DMS53 (cell line): ENCODE data around the gene SLC4A1.
A peak's percentile ranks its signal among the peaks of the same experiment; 100 is the strongest.

Source experiments
- DNase-seq: peaks from one replicate; lab custom pipeline; 2025; lab: John Stamatoyannopoulos, UW

The SLC4A1 gene

GRCh38 chr17:44267818-44268490, at the start of gene SLC4A1:
Gene SLC4A1, minus strand, starts transcription at chr17:44268135. Its CDS starts 5,269 bp downstream, at chr17:44262866.
- DNase-seq, result no peak

GRCh38 chr17:44317545-44317944, 49.6 kb upstream of the SLC4A1 start:
- DNase-seq, result peak; percentile 42

DNA sequence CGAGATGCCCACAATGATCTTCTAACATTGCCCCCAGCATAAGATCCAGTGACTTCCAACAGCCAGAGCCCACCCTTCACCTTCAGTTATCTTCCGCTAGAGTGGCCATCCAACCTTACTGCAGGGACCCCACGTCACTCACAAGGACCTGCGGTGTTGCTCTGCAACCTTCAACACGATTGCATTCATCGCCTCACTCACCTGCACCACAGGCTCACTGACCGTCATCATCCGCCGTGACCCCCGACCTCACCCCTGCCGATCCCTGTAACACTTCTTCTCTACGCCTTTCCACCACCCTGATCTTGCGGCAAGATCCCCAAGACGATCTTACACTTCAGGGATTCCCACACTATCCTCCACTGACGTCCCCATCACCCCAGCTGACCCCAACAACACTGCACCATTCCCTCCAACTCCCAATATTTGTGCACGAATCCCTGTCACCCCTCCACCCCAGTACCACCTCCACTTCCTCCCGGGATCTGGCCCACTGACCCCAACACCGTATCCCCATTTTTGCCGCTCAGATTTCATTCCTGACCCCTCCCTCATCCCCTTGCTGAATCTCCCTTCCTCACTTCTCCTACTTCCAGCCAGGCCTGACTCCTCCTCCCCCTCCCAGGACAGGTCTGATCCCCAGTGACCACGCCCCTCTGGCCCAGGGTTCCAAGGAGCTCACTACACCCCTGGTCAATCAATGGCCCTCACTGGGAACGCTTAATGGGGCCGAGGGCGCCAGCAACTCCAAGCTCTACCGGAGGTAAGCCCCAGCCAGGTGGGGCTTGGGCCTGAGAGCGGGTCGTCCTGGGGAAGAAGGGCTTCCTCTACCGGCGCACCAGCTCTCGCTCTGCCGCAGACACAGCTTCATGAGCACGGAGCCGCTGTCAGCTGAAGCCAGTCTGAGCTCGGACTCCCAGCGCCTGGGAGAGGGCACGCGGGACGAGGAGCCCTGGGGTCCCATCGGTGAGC, 48.1 kb upstream of the SLC4A1 start:
- DNase-seq, result peak; percentile 72

DNA sequence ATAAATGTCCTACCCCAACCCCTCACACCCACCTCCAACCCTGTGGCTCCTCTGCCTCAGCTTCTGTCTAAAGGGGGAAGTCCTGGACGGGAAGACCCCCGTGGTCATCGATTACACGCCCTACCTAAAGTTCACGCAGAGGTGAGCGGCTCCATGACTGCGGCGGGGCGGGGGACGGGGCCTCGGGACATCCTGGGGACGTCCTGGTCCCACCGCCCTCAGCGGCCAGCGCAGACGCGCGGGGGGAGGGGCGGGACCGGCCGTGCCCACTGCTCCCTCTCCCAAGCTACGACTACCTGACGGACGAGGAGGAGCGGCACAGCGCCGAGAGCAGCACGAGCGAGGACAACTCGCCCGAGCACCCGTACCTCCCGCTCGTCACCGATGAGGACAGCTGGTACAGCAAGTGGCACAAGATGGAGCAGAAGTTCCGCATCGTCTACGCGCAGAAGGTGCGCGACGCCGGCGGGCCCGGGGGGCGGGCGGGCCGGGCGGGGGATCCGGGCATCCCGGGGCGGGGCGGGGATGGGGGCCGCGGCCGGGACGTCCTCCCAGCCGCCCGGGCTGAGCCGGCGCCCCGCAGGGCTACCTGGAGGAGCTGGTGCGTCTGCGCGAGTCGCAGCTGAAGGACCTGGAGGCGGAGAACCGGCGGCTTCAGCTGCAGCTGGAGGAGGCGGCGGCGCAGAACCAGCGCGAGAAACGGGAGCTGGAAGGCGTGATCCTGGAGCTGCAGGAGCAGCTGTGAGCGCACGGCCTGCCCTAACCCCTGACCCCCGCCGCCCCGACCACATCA, 47.1 kb upstream of the SLC4A1 start:
- peak; percentile 96 for DNase-seq

- DNase-seq, result no peak
Observed at GRCh38 chr17:44314524-44314868, 46.6 kb upstream of the SLC4A1 start.

DNA sequence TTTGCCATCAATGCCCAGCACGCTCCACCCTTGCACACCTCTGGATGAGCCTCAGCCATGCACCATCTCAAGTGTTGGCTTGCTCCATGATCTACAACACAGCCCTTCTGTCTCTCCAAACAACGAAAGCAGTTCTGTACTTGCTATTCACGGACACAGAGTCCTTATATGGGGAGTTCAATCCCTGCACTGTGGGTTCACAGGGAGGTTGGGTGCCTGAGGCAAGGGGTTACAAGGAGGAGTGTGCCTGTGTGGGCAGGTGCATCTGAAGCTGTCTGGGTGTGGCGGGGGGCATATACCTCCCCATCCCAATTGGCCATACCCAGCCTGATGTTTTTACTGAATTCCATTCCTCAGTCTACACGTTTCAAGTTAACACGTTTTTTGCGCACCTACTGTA, 46.1 kb upstream of the SLC4A1 start:
- no peak for DNase-seq

DNA sequence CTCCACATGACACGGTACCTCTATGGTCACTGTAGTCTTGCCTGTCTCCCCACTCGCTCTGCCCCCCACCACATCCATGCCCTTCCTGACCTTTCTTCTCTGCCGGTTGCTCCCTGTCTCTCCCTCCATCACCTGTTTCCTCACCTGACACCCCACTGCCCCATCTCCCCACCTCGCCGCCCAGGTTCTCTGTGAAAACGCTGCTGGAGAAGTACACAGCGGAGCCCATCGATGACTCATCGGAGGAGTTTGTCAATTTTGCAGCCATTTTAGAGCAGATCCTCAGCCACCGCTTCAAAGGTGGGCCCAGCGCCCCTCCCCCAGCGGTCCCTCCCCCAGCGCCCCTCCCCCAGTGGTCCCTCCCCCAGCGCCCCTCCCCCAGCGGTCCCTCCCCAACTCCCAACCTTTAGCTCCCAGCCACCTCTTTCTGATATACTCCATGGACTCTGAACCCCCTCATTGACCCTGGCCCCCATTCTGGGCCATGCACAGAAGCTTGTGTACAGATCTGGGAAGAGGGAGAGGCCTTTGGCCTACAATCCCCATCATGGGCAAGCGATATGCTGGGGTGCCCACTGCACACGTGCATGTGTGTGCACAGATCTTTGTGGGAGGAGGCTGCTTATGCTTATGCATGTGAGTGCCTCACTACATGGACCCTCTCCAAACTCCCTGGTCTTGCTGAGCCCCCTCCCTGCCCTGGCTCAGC, 44.6 kb upstream of the SLC4A1 start:
- no peak for DNase-seq

- no peak for DNase-seq
Observed at GRCh38 chr17:44311562-44312181, 43.7 kb upstream of the SLC4A1 start.

- no peak for DNase-seq
Observed at GRCh38 chr17:44310609-44311376, 42.9 kb upstream of the SLC4A1 start.

- DNase-seq, result no peak
Observed at GRCh38 chr17:44310188-44310587, 42.3 kb upstream of the SLC4A1 start.

DNA sequence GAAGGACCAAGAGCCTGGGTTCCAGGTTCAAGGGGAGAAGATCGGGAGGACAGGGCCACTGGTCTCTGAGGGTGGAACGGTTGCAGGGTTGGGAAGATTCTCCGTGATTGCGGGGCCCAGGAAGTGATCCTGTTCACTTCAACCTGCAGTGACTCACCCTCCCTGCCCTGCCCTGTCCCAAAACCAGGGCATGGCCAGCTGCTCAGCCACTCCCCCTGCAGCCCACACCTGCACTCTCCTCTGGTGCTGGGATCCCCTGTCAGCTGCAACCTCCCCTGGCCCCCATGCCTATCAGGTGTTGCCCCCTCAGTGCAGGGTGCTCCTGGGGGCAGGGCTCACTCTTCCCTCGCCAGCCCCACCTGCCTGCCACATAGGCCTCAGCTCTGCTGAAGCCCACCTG, 41.5 kb upstream of the SLC4A1 start:
- DNase-seq, result peak; percentile 79

DNA sequence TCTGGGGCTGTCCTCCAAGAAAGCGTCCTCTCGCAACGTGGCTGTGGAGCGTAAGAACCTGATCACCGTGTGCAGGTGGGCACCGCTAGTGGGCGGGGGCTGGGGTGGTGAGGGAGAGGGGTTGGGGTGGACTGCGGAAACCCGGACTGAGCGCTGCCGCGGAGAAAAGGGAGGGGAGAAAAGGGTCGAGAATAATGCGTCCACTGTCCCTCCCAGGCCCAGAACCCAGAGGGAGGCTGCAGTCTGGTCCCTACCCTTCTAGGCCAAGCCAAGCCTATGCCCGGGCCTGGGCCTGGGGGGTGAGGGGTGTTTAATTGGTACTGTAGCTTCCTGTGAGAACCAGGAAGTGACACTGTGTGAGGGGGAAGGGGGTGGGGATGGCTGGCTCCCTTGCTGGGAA, 40.9 kb upstream of the SLC4A1 start:
- peak; percentile 83 for DNase-seq

GRCh38 chr17:44308320-44308818, 40.4 kb upstream of the SLC4A1 start, which contains the start of gene RUNDC3A:
Gene RUNDC3A, plus strand, starts transcription at chr17:44308601. Its CDS starts 232 bp downstream, at chr17:44308833.
- peak; percentile 93 for DNase-seq

- DNase-seq, result peak; percentile 96
Observed at GRCh38 chr17:44307387-44308186, 39.7 kb upstream of the SLC4A1 start.

GRCh38 chr17:44304651-44305050, 36.7 kb upstream of the SLC4A1 start:
- DNase-seq, result peak; percentile 93

DNA sequence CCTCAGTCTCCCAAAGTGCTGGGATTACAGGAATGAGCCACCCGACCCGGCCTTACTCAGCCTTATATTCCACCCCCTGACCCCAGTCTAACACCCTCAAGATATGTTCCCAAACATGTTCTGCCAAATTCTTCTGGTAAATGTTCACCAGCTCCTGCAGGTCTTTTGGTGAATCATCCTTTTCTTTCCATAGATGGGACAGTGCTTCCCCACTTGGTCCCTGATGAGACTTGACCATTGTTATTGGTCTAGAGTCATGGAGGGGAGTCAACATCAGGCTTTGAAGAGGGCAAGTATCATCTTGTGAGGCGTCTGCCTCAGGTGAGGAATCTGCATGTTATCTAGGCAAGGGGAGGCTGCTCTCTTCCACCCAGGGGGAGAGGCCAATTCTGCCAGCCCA, 30.0 kb upstream of the SLC4A1 start:
- no peak for DNase-seq

DNA sequence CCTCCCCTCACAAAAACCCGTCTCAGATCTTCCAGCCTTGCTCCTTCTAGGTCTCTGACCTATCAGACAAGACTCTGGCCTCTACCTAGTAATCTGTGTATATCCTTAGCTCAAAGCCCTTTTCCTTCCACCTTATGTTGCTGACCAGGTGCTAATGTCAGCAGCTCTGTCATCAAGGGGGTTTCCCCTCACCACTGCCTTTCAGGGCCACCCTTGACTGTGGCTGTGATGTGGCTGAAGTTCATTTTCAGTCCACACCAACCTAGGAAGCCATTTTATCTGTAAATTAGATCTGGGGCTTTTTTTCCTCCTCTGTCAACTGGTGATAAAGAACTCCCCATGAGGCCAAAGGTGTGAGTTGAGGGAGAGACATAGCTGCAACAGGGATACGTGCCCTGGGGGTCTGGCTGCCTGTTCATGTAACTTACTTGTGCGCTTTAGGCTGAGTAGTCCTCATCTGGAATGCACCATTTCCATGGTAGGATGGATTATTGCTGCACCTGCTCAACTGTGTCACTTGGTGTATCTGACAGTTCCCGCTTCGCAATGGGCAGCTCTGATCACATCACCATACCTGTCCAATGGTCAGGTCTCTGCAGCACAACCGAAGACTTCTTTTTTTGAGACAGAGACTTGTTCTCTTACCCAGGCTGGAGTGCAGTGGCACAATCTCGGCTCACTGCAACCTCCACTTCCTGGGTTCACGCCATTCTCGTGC, 25.7 kb upstream of the SLC4A1 start:
- DNase-seq, result no peak

GRCh38 chr17:44287651-44288050, 19.7 kb upstream of the SLC4A1 start:
- no peak for DNase-seq

DNA sequence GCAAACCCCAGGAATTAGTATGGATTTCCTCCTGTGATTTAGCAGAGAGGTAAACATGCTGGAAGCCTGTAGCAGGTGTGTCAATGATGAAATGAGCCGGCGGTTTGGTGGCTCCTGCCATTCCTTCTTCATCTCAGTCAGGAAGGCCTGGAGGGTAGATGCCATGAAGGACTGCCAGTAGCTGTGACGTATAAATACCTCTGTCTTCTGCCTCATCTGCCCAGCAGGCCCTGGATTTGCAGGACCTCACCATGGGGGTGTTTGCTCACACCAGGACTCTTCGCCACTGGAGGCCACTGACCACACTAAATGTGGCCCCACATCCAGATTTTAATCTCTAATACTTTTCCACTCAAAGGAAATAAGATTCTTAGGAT, 16.1 kb upstream of the SLC4A1 start:
- no peak for DNase-seq
